HG03571 (cell line): ENCODE results near the gene NEURL4.

ENCODE experiments used
- ATAC-seq: cut with Tn5 transposase; IDR thresholded peaks from one replicate; pipeline ENCODE4 v1.9.1; 2021; ENCODE audit not compliant: unreplicated experiment

NEURL4 gene

DNA sequence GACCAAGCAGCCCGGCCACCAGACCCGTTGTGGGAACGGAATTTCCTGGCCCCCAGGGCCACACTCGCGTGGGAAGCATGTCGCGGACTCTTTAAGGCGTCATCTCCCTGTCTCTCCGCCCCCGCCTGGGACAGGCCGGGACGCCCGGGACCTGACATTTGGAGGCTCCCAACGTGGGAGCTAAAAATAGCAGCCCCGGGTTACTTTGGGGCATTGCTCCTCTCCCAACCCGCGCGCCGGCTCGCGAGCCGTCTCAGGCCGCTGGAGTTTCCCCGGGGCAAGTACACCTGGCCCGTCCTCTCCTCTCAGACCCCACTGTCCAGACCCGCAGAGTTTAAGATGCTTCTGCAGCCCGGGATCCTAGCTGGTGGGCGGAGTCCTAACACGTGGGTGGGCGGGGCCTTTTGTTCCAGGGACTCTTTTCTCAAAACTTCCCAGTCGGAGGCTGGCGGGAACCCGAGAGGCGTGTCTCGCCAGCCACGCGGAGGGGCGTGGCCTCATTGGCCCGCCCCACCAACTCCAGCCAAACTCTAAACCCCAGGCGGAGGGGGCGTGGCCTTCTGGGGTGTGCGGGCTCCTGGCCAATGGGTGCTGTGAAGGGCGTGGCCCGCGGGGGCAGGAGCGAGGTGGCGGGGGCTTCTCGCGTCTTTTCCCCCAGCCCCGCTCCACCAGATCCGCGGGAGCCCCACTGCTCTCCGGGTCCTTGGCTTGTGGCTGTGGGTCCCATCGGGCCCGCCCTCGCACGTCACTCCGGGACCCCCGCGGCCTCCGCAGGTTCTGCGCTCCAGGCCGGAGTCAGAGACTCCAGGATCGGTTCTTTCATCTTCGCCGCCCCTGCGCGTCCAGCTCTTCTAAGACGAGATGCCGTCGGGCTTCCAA, 47.8 kb downstream of the NEURL4 start, which contains the start of gene SLC2A4:
SLC2A4 (plus strand) TSS at position 645 of the 879 bp plus-strand sequence; CDS start at position 862, 217 bp downstream.
- peak; percentile 52 for ATAC-seq

DNA sequence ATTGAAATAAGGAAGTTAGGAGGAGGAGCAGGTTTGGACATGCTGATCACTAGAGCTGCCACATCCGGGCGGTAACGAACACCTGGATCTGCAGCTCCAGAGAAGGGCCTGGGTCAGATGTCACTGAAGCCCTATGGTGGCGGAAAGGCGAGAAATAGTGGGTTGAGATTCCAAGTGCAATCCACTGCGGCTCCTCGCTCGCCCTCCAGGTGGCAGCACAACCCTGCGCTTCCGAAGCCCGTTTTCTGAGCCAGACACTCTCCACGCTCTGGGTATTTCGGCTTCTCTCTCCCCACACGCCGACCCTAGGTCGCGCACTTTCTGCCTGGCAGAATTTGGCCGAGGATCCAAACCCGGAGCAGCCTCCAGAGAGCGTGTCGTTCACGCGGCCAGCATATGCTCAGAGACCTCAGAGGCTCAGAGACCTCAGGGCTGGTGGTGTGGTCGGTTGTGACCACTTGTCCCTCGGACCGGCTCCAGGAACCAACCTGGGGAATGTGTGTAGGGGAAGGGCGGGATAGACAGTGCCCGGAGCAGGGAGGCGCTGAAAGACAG, 48.5 kb downstream of the NEURL4 start:
- ATAC-seq, result peak; percentile 44

DNA sequence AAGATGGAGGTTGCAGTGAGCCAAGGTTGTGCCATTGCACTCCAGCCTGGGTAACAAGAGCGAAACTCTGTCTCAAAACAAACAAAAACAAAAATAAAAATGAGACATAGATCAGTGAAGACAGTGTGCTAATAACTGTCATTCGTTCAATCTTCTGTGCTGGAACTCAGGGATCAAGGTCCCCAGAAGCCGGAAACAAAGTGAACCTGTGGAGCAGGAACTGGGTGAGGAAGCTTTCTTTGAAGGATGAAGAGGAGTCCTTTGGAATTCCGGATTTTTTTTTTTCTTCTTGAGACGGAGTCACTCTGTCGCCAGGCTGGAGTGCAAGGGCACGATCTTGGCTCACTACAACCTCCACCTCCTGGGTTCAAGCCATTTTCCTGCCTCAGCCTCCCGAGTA, 49.7 kb downstream of the NEURL4 start:
- no peak for ATAC-seq

DNA sequence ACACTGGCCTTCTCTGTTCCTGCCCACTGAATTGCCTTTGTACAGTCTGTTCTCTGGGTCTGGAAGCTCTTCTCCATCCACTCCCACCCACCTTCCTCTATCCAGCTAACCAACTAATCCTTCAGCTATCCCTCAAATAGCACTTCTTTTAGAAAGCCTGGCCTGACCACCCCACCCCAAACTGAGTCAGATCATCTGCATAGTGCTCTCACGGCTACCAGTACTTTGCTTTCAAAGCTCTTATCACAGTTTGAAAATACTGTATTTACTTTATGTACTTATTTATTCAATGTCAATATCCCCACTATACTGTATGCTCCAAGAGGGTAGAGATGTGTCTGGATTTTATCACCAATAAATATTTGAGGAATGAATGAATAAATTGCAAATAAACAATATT, 62.4 kb downstream of the NEURL4 start:
- no peak for ATAC-seq
